HEK293 (cell line): ENCODE measurements around the gene AFG1L.

Experiments
- ZFP3 ChIP-seq: fragments of 450-650 bp; formaldehyde crosslinking; IDR thresholded peaks from 2 replicates; pipeline ENCODE4 v1.5.1; 2016; ENCODE audit warnings: low read depth, missing biosample characterization, missing genetic modification characterization
- ZNF19 ChIP-seq: fragments of 450-650 bp; formaldehyde crosslinking; IDR thresholded peaks from 2 replicates; pipeline ENCODE4; 2016; ENCODE audit warnings: missing biosample characterization, missing genetic modification characterization, low read depth
- ZNF239 ChIP-seq: fragments of 450-650 bp; formaldehyde crosslinking; IDR thresholded peaks from 2 replicates; pipeline ENCODE4 v1.5.1; 2016; ENCODE audit warnings: missing biosample characterization, missing genetic modification characterization
- ZNF292 ChIP-seq: fragments of 450-650 bp; formaldehyde crosslinking; IDR thresholded peaks from 2 replicates; pipeline ENCODE4 v1.5.1; 2016; ENCODE audit warnings: low read depth, missing biosample characterization, missing genetic modification characterization, borderline replicate concordance
- ZNF558 ChIP-seq: fragments of 450-650 bp; formaldehyde crosslinking; IDR thresholded peaks from 2 replicates; pipeline ENCODE4 v1.5.1; 2016; ENCODE audit warnings: missing biosample characterization, missing genetic modification characterization
- ZNF664 ChIP-seq: fragments of 450-650 bp; formaldehyde crosslinking; IDR thresholded peaks from 2 replicates; pipeline ENCODE4 v1.5.1; 2016; ENCODE audit warnings: missing biosample characterization, missing genetic modification characterization
- TF ChIP-seq, protein P1 (sequence below): fragments of 450-650 bp; formaldehyde crosslinking; IDR thresholded peaks from 2 replicates; pipeline ENCODE4 v1.5.1; 2017; ENCODE audit warnings: missing biosample characterization, missing genetic modification characterization
- TF ChIP-seq, protein P2 (sequence below): fragments of 450-650 bp; formaldehyde crosslinking; IDR thresholded peaks from 2 replicates; pipeline ENCODE4 v1.5.1; 2016; ENCODE audit warnings: missing biosample characterization, missing genetic modification characterization
- TF ChIP-seq, protein P3 (sequence below): fragments of 450-650 bp; formaldehyde crosslinking; conservative IDR thresholded peaks from 2 replicates; pipeline ENCODE4 v1.5.1; 2016; ENCODE audit warnings: low read depth, missing biosample characterization, missing genetic modification characterization
- TF ChIP-seq, protein P4 (sequence below): fragments of 450-650 bp; formaldehyde crosslinking; IDR thresholded peaks from 2 replicates; pipeline ENCODE4 v1.5.1; 2016; ENCODE audit warnings: missing biosample characterization, missing genetic modification characterization
- TF ChIP-seq, protein P5 (sequence below): fragments of 450-650 bp; formaldehyde crosslinking; IDR thresholded peaks from 2 replicates; pipeline ENCODE4 v1.5.1; 2016; ENCODE audit warnings: missing biosample characterization, missing genetic modification characterization

The AFG1L gene

DNA sequence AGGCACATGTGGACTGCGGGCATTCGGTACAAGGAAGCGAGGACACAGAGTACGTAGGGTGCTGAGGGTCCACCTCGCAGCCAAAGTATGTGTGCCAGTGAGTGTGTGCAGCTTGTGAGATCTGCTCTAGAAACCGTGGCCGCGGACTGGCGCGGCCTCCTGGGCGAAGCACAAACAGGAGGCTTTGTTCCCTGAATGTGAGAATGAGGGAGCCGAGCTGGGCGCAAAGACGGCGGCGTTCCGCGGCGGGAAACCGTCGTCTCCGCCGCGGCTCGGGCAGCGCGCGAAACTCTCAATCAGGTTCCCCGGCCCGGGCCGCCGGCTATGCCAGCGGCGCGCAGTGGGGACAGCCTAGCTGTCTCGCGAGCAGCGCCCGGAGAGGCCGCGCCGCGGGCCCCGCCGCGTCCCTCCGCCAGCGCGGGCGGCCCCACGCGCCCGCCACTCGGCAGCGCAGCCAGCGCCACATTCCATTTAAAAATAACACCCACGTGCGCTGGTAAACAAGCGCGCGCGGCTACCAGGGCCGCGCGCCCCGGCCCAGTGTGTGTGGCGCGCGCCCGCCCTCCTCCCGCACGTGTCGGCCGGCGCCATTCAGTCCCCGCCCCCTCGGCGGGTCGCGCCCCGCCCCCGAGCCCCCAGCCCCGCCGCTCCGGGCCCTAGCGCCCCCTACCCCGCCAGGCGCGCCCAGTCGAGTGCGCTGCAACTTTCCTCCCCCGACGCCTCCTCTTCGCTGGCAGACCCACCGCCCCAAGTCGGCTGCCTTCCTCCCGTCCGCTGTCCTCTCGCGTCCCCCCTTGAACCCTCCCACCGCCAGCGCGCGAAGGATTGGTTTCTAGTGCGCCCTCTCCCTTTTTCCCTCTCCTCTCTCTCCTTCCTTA lies 262.9 kb downstream of the AFG1L start (continued):
- TF ChIP-seq, protein P1, sequence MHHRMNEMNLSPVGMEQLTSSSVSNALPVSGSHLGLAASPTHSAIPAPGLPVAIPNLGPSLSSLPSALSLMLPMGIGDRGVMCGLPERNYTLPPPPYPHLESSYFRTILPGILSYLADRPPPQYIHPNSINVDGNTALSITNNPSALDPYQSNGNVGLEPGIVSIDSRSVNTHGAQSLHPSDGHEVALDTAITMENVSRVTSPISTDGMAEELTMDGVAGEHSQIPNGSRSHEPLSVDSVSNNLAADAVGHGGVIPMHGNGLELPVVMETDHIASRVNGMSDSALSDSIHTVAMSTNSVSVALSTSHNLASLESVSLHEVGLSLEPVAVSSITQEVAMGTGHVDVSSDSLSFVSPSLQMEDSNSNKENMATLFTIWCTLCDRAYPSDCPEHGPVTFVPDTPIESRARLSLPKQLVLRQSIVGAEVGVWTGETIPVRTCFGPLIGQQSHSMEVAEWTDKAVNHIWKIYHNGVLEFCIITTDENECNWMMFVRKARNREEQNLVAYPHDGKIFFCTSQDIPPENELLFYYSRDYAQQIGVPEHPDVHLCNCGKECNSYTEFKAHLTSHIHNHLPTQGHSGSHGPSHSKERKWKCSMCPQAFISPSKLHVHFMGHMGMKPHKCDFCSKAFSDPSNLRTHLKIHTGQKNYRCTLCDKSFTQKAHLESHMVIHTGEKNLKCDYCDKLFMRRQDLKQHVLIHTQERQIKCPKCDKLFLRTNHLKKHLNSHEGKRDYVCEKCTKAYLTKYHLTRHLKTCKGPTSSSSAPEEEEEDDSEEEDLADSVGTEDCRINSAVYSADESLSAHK (tag by site-specific recombination): peak; percentile 99
- TF ChIP-seq ZNF664 (tag by site-specific recombination) (0 out of 2 replicates have a peak, but pooled peaks have one; percentile 32), ZNF292 (no peak), ZNF558 (tag by site-specific recombination) (no peak), ZNF239 (tag by site-specific recombination) (no peak), ZFP3 (tag by site-specific recombination) (no peak), ZNF19 (tag by site-specific recombination) (no peak)
- TF ChIP-seq, protein P2, sequence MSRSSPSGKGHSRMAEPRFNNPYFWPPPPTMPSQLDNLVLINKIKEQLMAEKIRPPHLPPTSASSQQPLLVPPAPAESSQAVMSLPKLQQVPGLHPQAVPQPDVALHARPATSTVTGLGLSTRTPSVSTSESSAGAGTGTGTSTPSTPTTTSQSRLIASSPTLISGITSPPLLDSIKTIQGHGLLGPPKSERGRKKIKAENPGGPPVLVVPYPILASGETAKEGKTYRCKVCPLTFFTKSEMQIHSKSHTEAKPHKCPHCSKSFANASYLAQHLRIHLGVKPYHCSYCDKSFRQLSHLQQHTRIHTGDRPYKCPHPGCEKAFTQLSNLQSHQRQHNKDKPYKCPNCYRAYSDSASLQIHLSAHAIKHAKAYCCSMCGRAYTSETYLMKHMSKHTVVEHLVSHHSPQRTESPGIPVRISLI (tag by site-specific recombination): no peak
- TF ChIP-seq, protein P3, sequence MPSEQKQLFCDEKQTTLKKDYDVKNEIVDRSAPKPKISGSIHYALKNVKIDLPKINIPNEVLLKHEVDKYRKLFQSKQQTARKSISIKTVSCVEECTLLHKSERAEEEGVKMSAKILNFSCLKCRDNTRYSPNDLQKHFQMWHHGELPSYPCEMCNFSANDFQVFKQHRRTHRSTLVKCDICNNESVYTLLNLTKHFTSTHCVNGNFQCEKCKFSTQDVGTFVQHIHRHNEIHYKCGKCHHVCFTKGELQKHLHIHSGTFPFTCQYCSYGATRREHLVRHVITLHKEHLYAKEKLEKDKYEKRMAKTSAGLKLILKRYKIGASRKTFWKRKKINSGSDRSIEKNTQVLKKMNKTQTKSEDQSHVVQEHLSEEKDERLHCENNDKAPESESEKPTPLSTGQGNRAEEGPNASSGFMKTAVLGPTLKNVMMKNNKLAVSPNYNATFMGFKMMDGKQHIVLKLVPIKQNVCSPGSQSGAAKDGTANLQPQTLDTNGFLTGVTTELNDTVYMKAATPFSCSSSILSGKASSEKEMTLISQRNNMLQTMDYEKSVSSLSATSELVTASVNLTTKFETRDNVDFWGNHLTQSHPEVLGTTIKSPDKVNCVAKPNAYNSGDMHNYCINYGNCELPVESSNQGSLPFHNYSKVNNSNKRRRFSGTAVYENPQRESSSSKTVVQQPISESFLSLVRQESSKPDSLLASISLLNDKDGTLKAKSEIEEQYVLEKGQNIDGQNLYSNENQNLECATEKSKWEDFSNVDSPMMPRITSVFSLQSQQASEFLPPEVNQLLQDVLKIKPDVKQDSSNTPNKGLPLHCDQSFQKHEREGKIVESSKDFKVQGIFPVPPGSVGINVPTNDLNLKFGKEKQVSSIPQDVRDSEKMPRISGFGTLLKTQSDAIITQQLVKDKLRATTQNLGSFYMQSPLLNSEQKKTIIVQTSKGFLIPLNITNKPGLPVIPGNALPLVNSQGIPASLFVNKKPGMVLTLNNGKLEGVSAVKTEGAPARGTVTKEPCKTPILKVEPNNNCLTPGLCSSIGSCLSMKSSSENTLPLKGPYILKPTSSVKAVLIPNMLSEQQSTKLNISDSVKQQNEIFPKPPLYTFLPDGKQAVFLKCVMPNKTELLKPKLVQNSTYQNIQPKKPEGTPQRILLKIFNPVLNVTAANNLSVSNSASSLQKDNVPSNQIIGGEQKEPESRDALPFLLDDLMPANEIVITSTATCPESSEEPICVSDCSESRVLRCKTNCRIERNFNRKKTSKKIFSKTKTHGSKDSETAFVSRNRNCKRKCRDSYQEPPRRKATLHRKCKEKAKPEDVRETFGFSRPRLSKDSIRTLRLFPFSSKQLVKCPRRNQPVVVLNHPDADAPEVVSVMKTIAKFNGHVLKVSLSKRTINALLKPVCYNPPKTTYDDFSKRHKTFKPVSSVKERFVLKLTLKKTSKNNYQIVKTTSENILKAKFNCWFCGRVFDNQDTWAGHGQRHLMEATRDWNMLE (tag by site-specific recombination): no peak
- TF ChIP-seq, protein P4, sequence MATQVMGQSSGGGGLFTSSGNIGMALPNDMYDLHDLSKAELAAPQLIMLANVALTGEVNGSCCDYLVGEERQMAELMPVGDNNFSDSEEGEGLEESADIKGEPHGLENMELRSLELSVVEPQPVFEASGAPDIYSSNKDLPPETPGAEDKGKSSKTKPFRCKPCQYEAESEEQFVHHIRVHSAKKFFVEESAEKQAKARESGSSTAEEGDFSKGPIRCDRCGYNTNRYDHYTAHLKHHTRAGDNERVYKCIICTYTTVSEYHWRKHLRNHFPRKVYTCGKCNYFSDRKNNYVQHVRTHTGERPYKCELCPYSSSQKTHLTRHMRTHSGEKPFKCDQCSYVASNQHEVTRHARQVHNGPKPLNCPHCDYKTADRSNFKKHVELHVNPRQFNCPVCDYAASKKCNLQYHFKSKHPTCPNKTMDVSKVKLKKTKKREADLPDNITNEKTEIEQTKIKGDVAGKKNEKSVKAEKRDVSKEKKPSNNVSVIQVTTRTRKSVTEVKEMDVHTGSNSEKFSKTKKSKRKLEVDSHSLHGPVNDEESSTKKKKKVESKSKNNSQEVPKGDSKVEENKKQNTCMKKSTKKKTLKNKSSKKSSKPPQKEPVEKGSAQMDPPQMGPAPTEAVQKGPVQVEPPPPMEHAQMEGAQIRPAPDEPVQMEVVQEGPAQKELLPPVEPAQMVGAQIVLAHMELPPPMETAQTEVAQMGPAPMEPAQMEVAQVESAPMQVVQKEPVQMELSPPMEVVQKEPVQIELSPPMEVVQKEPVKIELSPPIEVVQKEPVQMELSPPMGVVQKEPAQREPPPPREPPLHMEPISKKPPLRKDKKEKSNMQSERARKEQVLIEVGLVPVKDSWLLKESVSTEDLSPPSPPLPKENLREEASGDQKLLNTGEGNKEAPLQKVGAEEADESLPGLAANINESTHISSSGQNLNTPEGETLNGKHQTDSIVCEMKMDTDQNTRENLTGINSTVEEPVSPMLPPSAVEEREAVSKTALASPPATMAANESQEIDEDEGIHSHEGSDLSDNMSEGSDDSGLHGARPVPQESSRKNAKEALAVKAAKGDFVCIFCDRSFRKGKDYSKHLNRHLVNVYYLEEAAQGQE (tag by site-specific recombination): no peak
- TF ChIP-seq, protein P5, sequence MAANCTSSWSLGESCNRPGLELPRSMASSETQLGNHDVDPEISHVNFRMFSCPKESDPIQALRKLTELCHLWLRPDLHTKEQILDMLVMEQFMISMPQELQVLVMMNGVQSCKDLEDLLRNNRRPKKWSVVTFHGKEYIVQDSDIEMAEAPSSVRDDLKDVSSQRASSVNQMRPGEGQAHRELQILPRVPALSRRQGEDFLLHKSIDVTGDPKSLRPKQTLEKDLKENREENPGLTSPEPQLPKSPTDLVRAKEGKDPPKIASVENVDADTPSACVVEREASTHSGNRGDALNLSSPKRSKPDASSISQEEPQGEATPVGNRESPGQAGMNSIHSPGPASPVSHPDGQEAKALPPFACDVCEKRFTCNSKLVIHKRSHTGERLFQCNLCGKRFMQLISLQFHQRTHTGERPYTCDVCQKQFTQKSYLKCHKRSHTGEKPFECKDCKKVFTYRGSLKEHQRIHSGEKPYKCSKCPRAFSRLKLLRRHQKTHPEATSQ (tag by site-specific recombination): no peak
